Measurements from ENCODE around the gene KCNQ1.

The KCNQ1 gene

DNA sequence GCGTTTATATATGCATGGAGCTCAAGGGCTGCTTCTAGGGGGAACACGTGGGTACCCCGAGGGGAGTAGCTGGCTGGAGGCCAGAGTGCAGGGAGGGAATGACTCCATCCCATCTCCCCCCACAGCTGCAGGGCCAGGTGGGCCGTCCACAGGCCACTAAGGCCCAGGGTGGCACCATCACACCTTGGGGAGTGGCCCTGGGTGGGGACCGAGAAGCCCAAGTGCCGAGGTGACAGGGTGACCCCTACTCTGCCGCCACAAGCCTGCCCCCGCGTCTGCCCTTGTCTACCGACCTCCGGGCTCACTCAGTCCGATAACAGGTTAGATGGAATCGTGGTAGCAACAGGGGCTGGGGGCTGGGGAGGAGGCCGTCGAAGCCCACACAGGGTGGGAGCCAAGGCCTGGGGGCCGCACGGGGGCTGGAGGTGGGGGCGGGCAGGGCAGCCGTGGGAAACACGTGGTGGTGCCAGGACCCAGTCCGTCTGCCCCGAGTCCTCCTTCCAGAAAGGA is 129.3 kb downstream of the KCNQ1 start:
- peak; percentile 51 for DNase-seq

DNA sequence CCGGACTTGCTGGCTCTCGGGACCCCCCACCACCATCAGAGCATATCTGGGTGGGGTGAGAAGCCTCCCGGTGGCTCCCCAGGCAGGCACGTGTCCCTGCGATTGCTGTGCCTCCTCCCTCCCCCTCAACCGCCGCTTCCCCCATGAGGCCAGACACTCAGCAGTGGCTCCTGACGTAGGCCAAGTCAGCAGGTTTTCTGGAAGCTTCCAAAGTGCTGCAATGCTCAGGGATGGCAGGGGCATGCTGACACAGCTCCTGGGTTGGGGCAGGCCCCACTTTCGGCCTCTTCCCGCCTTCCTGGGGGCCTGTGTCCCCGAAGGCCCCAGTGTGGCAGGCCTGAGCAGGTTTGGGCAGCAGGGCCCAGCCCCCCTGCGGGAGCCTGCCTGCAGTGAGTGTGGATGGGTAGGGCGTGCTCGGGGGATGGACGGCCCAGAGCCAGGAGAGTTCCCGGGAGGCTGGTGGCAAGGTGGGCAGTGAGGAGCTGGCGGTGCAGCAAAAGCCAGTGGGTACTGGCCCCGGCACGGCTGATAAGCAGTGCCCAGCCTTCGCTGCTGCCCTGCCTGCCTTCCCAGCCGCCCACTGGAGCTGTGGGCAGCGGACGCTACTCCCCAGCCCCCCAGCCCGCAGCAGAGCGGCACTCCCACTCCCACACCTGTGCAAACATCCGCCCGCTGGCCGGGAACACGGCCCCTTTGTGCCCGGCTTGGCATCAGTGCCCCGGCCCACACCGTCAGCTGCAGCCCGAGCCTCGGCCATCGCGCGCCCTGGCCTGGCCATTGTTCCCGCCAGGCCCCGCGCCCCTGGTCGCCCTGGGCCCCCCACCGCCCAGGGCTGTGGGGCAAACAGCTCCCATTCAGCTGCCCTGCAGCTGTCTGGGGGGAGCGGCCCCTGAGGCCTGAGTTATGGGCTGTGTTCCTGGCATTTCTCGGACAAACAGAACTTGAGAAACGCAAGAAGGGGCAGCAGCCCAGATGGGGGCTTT is 130.0 kb downstream of the KCNQ1 start:
- peak; percentile 61 for DNase-seq

DNA sequence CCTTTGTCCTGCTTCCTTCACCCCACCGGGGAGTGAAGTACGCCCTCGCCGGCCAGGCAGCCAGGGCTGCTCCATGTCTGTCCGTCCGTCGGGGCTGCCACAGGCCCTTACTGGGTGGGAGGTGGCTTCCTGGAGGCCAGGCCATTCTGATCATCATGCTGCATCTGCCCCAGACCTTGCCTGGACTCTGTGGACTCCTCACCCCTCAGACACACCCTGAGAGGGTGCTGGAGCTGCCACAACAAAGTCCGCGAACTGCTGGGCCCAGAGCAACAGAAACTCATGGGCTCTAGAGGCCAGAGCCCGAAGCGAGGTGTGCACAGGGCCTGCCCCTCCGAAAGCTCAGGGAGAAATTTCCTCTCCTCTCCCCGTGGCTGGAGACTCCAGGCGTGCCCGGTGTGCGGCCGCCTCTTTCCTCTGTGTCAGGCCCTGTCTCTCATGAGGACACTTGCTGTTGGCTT is 130.8 kb downstream of the KCNQ1 start:
- DNase-seq = peak; percentile 36

GRCh38 chr11:2576111-2576510 is 131.3 kb downstream of the KCNQ1 start:
- peak; percentile 57 for DNase-seq

DNA sequence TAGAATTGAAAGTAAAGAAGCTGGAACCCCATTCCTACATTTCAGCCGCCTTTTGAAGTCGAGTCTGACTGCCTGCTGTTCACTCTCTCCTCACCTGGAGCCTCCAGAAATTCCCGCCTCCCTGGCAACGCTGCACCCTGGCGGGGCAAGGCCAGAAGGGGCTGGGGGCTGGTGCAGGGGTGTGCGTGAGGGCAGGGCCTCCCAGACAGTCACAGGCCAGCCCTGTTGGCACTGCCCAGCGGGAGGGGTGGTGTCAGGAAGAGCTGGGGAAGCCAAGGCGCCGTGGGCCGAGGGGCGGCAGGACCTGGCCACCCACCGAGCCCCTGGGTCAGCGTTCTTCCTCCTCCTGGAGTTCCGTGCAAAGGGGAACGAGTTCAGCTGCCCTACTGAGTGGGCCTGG is 131.7 kb downstream of the KCNQ1 start:
- DNase-seq = peak; percentile 50

GRCh38 chr11:2577031-2577990 is 132.5 kb downstream of the KCNQ1 start:
- DNase-seq = peak; percentile 57

- DNase-seq = peak; percentile 61
These were observed 133.5 kb downstream of the KCNQ1 start for GRCh38 chr11:2577991-2578928.

DNA sequence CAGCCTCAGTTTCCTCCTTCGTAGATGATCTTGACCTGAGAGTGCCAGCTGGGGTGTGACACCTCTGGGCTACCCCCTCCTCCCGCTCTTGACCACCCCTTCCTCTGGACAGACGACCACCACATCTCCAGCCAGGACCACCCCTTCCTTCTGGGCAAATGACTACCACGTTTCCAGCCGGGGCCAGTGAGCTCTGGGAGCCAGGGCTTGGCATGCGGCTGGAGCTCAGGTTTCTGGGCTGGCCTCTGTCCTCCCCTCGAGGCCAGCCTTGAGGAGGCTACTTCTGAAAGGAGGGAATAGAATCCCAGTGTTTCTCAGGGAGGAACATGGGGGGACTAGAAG is 134.1 kb downstream of the KCNQ1 start:
- DNase-seq = no peak

DNA sequence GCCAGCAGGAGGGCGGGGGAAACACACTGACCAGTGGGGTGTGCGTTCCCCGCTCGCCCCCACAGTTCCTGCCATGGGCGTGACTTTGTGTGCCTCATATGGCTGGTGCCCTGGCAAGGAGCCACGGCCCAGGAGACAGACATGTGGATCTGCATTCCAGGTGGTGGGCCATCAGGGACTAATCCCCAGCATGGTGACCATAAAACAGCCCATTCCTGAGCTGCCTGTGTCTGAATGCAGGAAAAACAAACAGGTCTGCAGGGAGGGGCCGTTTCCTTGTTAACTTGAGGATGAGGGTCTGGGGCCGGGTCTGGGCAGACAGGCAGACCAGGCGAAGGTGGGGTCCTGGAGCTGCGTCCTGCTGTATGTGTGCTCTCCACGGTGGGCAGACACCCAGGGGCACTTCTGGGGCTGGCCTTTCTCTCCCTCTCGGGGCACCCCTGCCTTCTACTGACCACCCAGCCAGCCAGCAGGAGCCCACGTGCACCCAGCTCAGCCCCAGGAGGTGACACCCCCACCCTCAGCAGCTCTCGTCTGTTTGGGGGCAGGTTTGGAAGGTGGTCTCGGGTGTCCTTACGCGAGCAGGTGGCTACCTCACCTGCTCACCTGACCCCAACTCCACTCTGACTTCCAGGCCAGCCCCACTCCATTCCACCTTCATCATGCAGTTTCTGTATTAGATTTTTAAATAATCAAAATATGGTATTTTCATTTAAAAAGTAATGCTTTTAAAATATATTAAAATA is 134.7 kb downstream of the KCNQ1 start:
- peak; percentile 53 for DNase-seq

DNA sequence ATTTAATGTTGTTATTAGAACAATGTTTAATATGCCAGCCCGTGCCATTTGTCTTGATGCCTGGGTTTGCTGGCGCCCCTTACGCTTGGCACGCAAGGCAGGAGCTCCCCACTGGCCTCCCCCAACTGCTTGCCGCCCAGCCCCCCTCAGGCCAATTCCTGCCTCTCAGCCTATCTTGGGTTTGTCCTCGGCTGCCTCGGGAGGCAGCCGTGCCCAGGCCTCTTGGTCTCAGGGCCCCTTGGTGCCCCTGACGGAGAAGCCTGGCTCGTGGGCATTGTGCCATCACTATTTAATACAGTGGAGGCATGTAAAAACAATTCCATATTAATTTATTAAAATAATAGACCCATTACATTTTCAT is 135.2 kb downstream of the KCNQ1 start:
- no peak for DNase-seq

- DNase-seq = peak; percentile 59
These were observed 135.8 kb downstream of the KCNQ1 start for GRCh38 chr11:2580571-2581001.

- peak; percentile 60 for DNase-seq
These were observed 136.5 kb downstream of the KCNQ1 start for GRCh38 chr11:2581151-2581930.

DNA sequence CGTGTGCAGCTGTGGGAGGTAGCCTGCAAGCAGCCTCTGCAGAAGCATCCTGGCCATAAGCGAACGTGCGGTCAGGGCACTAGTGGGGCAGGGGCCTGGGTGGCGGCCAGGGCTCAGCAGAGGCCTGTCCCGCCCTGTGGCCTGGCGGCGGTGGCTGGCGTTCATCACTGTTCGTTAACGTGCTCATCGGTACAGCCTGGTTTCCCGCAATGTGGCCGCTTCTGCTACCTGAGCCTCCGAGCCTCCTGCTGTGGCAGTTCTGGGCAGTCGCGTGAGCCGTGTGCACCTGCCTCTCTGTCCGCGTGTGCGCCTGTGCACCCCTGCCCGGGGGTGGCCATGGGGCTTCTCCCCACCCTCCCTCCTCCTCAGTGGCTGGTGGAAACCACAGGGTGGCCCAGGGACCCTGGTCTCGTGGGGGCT is 137.1 kb downstream of the KCNQ1 start:
- DNase-seq = peak; percentile 55

- DNase-seq = peak; percentile 56
These were observed 137.6 kb downstream of the KCNQ1 start for GRCh38 chr11:2582351-2582945.

DNA sequence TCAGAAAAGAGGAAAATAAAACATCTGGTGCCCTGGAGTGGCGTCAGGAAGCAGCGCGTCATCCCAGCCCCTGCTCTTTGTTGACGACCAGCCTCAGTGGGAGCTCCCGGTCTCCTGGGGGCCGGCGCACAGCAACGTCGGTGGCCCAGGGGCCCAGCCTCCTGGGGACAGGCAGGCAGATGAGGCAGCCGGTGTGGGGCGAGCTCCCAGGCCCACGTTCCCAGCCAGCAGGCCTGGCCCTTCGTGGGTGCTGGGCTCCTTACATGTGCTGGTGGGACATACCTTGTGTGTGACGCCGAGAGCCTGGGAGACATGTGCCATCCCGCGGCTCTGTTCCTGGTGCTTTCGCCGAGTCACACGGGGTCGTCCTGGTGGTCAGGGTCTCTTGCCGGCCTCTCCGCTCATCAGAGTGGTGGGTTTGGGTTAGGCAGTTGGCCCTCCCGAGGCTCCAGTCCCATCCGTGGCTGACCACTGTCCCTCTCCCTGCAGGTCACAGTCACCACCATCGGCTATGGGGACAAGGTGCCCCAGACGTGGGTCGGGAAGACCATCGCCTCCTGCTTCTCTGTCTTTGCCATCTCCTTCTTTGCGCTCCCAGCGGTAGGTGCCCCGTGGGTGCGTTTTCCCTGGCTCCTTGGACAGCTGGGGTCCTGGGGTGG is 138.3 kb downstream of the KCNQ1 start:
- peak; percentile 59 for DNase-seq

DNA sequence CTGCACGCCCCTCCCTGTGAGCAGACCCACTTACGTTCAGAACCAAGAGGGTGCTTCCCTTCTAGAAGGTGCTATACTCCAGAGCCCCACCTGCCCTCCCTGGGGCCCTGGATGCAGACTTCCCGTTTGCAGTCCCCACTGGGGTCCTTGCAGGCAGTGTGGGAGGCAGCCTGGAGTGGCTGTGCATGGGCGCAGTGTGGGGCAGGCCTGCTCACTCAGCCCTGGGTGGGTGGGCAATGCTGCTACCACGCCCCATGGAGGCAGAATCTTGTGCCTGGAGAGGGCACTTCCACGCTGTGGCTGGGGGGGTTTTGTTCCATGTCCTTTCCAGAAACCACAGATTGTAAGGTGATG is 138.8 kb downstream of the KCNQ1 start:
- peak; percentile 50 for DNase-seq

- DNase-seq = no peak
These were observed 139.6 kb downstream of the KCNQ1 start for GRCh38 chr11:2584434-2584811.

DNA sequence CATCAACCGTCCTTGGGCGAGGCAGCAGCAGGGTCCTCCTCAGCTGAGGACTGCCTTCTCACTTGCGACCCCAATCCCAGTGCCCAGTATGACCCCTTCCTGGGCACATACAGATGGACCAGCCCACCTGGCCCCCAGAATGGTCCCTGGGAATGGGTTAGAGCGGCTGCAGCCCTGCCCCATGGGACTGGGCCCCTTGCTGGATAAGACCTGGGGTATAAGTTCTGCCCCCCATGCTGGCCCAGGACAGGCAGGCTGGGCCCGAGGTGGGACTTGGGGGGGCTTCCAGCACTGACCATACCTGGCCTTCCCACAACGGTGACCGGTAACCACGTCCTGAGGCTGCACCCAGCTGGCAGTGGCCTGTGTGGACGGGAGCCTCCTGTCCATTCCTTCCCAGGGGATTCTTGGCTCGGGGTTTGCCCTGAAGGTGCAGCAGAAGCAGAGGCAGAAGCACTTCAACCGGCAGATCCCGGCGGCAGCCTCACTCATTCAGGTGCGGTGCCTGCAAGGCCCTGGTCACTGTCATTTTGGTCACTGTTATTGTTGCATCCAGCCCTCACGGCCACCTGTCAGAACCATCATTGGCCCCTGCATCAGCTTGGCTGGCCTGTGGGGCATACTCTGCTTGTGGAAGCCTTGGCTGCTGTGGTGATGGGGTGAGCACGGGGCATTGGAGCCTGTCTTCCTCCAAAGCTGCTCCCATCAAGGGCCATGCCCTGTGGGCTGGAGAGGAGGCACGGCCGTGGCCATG is 140.2 kb downstream of the KCNQ1 start:
- DNase-seq = peak; percentile 61

DNA sequence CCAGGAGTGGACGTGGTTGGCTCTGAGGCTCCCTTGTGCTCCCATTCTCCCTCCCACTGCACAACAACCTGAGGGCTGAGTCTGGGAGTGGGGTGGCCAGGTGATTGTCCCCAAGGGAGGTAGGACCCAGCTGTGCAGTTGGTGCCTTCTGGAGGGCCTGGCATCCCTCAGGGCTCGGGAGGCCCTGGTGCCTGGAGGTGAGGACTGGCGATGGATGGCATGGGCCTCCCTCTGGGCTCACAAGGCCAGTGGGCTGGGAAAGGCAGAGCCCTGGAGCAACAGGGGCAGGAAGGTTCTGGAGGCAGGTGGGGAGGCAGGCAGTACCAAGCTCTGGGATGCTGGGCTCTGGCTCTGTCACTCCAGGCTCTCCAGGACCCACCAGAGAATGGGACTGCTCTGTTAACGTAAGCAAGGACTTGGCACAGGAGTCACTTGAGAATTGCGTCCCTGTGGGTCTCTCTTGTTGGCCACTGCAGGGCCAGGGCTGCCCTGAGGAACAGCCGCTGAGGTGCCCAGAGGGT is 140.8 kb downstream of the KCNQ1 start:
- no peak for DNase-seq
